ENCODE results near the gene ASXL2. TPM values are rescaled to one million over a fixed set of nuclear protein-coding genes. Genes with fewer than 3 reads are reported as not detected.

Gene ASXL2
- total RNA-seq, 1 donor from 2014 or later: 80.7 TPM

- Mint-ChIP-seq H3K4me1 (ENCODE audit: low read depth) (peaks cover 59% of the 10 kb centered on the region), H3K27ac (no peak overlapping the region), H3K27me3 (ENCODE audit: low read depth) (no peaks in the 10 kb centered on the region), H3K4me3 (ENCODE audit: low read depth) (no peak overlapping the region), H3K9me3 (no peaks in the 10 kb centered on the region), H3K36me3 (ENCODE audit: low read depth) (peaks cover 60% of the 10 kb centered on the region)
- DNase-seq (ENCODE audit: low spot score): no peak
- intact Hi-C loops (cut with micrococcal nuclease): loop anchor here (10.0 kb wide), 1 partner anchor 132 kb away; the partner anchor contains the start of gene DTNB
Observed at GRCh38 chr2:25806941-25807340, 71.3 kb downstream of the ASXL2 start.

GRCh38 chr2:25805987-25806386 lies 72.3 kb downstream of the ASXL2 start:
- no peaks in the 10 kb centered on the region for H3K9me3 Mint-ChIP-seq
- no peak for DNase-seq (ENCODE audit: low spot score)
- H3K4me3 Mint-ChIP-seq (ENCODE audit: low read depth): no peak overlapping the region
- H3K4me1 Mint-ChIP-seq (ENCODE audit: low read depth): peaks cover 64% of the 10 kb centered on the region
- no peaks in the 10 kb centered on the region for H3K27me3 Mint-ChIP-seq (ENCODE audit: low read depth)
- peaks cover 67% of the 10 kb centered on the region for H3K36me3 Mint-ChIP-seq (ENCODE audit: low read depth)
- no peak overlapping the region for H3K27ac Mint-ChIP-seq
- intact Hi-C loops (cut with micrococcal nuclease): loop anchor here (10.0 kb wide), 1 partner anchor 131 kb away; the partner anchor contains the start of gene DTNB

GRCh38 chr2:25804338-25804737 lies 73.9 kb downstream of the ASXL2 start:
- Mint-ChIP-seq H3K4me1 (ENCODE audit: low read depth) (peaks cover 59% of the 10 kb centered on the region), H3K36me3 (ENCODE audit: low read depth) (peaks cover 66% of the 10 kb centered on the region), H3K9me3 (no peaks in the 10 kb centered on the region), H3K27ac (peak overlapping the region; percentile 71), H3K27me3 (ENCODE audit: low read depth) (no peaks in the 10 kb centered on the region), H3K4me3 (ENCODE audit: low read depth) (no peak overlapping the region)
- intact Hi-C loops (cut with micrococcal nuclease): loop anchor here (1.0 to 10.0 kb wide), 2 partner anchors 10 to 130 kb away; partner anchors contain the start of gene DTNB
- DNase-seq (ENCODE audit: low spot score): no peak

GRCh38 chr2:25799301-25799700 lies 79.0 kb downstream of the ASXL2 start:
- peak overlapping the region; percentile 23 for H3K27ac Mint-ChIP-seq

GRCh38 chr2:25797620-25798488 lies 80.4 kb downstream of the ASXL2 start:
- DNase-seq (ENCODE audit: low spot score): no peak
- peak overlapping the region; percentile 14 for H3K4me3 Mint-ChIP-seq (ENCODE audit: low read depth)
- intact Hi-C loops (cut with micrococcal nuclease): loop anchor here (1.0 kb wide), 2 partner anchors 19 to 54 kb away; no protein-coding TSS in a partner anchor
- peak overlapping the region; percentile 91 for H3K27ac Mint-ChIP-seq
- H3K9me3 Mint-ChIP-seq: no peaks in the 10 kb centered on the region
- H3K4me1 Mint-ChIP-seq (ENCODE audit: low read depth): peaks cover 70% of the 10 kb centered on the region
- H3K27me3 Mint-ChIP-seq (ENCODE audit: low read depth): no peaks in the 10 kb centered on the region
- H3K36me3 Mint-ChIP-seq (ENCODE audit: low read depth): peaks cover 83% of the 10 kb centered on the region

More at GRCh38 chr2:25799301-25799700, 79.0 kb downstream of the ASXL2 start:
- no peak overlapping the region for H3K4me3 Mint-ChIP-seq (ENCODE audit: low read depth)
- peaks cover 83% of the 10 kb centered on the region for H3K36me3 Mint-ChIP-seq (ENCODE audit: low read depth)
- peaks cover 71% of the 10 kb centered on the region for H3K4me1 Mint-ChIP-seq (ENCODE audit: low read depth)
- DNase-seq (ENCODE audit: low spot score): no peak
- intact Hi-C loops (cut with micrococcal nuclease): no loop called here
- no peaks in the 10 kb centered on the region for H3K27me3 Mint-ChIP-seq (ENCODE audit: low read depth)
- no peaks in the 10 kb centered on the region for H3K9me3 Mint-ChIP-seq

GRCh38 chr2:25794544-25795276 lies 83.6 kb downstream of the ASXL2 start:
- DNase-seq (ENCODE audit: low spot score): no peak
- intact Hi-C loops (cut with micrococcal nuclease): loop anchor here (1.0 to 5.0 kb wide), 6 partner anchors 10 to 84 kb away; partner anchors contain the start of gene ASXL2
- Mint-ChIP-seq H3K27ac (peak overlapping the region; percentile 91), H3K36me3 (ENCODE audit: low read depth) (peaks cover 87% of the 10 kb centered on the region), H3K9me3 (peaks cover 4% of the 10 kb centered on the region), H3K27me3 (ENCODE audit: low read depth) (no peaks in the 10 kb centered on the region), H3K4me1 (ENCODE audit: low read depth) (peaks cover 70% of the 10 kb centered on the region), H3K4me3 (ENCODE audit: low read depth) (peak overlapping the region; percentile 85)

- Mint-ChIP-seq H3K4me1 (ENCODE audit: low read depth) (peaks cover 54% of the 10 kb centered on the region), H3K27ac (peak overlapping the region; percentile 67), H3K36me3 (ENCODE audit: low read depth) (peaks cover 74% of the 10 kb centered on the region), H3K27me3 (ENCODE audit: low read depth) (no peaks in the 10 kb centered on the region), H3K9me3 (peaks cover 4% of the 10 kb centered on the region), H3K4me3 (ENCODE audit: low read depth) (peak overlapping the region; percentile 49)
- DNase-seq (ENCODE audit: low spot score): no peak
- intact Hi-C loops (cut with micrococcal nuclease): loop anchor here (5.0 kb wide), 1 partner anchor 38 kb away; no protein-coding TSS in a partner anchor
Observed at GRCh38 chr2:25790074-25790790, 88.1 kb downstream of the ASXL2 start.

GRCh38 chr2:25788457-25788856 lies 89.8 kb downstream of the ASXL2 start:
- Mint-ChIP-seq H3K9me3 (peaks cover 4% of the 10 kb centered on the region), H3K27ac (peak overlapping the region; percentile 68), H3K36me3 (ENCODE audit: low read depth) (peaks cover 70% of the 10 kb centered on the region), H3K27me3 (ENCODE audit: low read depth) (no peaks in the 10 kb centered on the region), H3K4me3 (ENCODE audit: low read depth) (no peak overlapping the region), H3K4me1 (ENCODE audit: low read depth) (peaks cover 38% of the 10 kb centered on the region)
- DNase-seq (ENCODE audit: low spot score): no peak
- intact Hi-C loops (cut with micrococcal nuclease): no loop called here

- H3K36me3 Mint-ChIP-seq (ENCODE audit: low read depth): peaks cover 68% of the 10 kb centered on the region
- peaks cover 4% of the 10 kb centered on the region for H3K9me3 Mint-ChIP-seq
- intact Hi-C loops (cut with micrococcal nuclease): no loop called here
- no peak overlapping the region for H3K4me3 Mint-ChIP-seq (ENCODE audit: low read depth)
- peaks cover 35% of the 10 kb centered on the region for H3K4me1 Mint-ChIP-seq (ENCODE audit: low read depth)
- no peaks in the 10 kb centered on the region for H3K27me3 Mint-ChIP-seq (ENCODE audit: low read depth)
- no peak overlapping the region for H3K27ac Mint-ChIP-seq
- DNase-seq (ENCODE audit: low spot score): no peak
Observed at GRCh38 chr2:25787020-25787419, 91.3 kb downstream of the ASXL2 start.

- no peak for DNase-seq (ENCODE audit: low spot score)
- H3K27me3 Mint-ChIP-seq (ENCODE audit: low read depth): no peaks in the 10 kb centered on the region
- no peaks in the 10 kb centered on the region for H3K9me3 Mint-ChIP-seq
- intact Hi-C loops (cut with micrococcal nuclease): no loop called here
- H3K4me3 Mint-ChIP-seq (ENCODE audit: low read depth): no peak overlapping the region
- peaks cover 24% of the 10 kb centered on the region for H3K4me1 Mint-ChIP-seq (ENCODE audit: low read depth)
- no peak overlapping the region for H3K27ac Mint-ChIP-seq
- peaks cover 58% of the 10 kb centered on the region for H3K36me3 Mint-ChIP-seq (ENCODE audit: low read depth)
Observed at GRCh38 chr2:25784404-25784803, 93.9 kb downstream of the ASXL2 start.

- Mint-ChIP-seq H3K4me1 (ENCODE audit: low read depth) (peaks cover 10% of the 10 kb centered on the region), H3K27me3 (ENCODE audit: low read depth) (no peaks in the 10 kb centered on the region), H3K9me3 (no peaks in the 10 kb centered on the region), H3K27ac (no peak overlapping the region), H3K36me3 (ENCODE audit: low read depth) (peaks cover 47% of the 10 kb centered on the region), H3K4me3 (ENCODE audit: low read depth) (no peak overlapping the region)
- intact Hi-C loops (cut with micrococcal nuclease): no loop called here
- no peak for DNase-seq (ENCODE audit: low spot score)
Observed at GRCh38 chr2:25777077-25777476, 101.2 kb downstream of the ASXL2 start.

- no peaks in the 10 kb centered on the region for H3K9me3 Mint-ChIP-seq
Observed at GRCh38 chr2:25772078-25772477, 106.2 kb downstream of the ASXL2 start.

More at GRCh38 chr2:25772078-25772477, 106.2 kb downstream of the ASXL2 start:
- Mint-ChIP-seq H3K36me3 (ENCODE audit: low read depth) (peaks cover 66% of the 10 kb centered on the region), H3K27me3 (ENCODE audit: low read depth) (no peaks in the 10 kb centered on the region), H3K4me3 (ENCODE audit: low read depth) (no peak overlapping the region), H3K27ac (no peak overlapping the region), H3K4me1 (ENCODE audit: low read depth) (peaks cover 20% of the 10 kb centered on the region)
- no peak for DNase-seq (ENCODE audit: low spot score)
- intact Hi-C loops (cut with micrococcal nuclease): no loop called here

All from activated T-helper 2 cell treated with anti-CD3 and anti-CD28 coated beads, Interferon-gamma antibody, Interleukin-2, Interleukin-4, amounts not matched to agents 10 μg/mL and 5 μg/mL and 100 μg/mL, durations not matched to agents 14 hours and 24 hours and 36 hours (primary cell).